Measurements from ENCODE around the gene ZNF536. TPM values are rescaled to one million over a fixed set of nuclear protein-coding genes. Genes with fewer than 3 reads are reported as not detected.

The ZNF536 gene
- total and polyA plus RNA-seq, 12 donors = 2.3 to 10.8 (median 6.4) TPM

DNA sequence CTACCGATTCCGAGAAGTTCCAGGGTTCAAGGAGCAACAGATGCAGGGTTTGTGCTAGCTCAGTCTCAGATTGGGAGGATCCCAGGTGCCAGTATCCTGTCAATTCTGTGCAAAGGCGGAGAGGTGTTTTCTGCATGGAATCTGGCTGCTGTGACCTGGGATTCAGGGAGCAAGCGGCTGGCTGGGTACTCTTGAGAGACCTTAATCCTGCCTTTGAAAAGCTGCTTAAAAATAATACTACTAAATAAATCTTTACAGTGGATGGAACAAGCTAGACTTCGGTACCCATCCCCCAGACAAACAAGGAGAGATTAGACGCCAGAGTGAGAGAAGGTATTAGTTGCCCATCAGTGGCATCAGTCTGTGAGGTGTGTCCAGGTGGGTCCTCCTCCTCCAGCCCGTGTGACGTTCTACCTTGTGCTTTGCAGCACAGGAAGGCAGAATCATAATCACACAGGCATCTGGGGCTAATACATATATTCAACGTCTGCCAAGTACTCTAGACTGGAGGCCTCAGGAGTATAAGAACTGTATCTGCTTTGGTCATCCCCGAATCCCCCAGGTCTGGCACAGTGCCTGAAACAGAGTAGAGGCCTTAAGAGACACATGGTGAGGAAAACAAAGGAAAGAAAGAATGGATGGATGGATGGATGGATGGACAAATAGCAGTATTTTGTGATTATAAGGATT is 230.6 kb downstream of the ZNF536 start:
- WGBS, 4 donors = 79 to 89% (median 81%) methylated on average over 8 to 10 of the region's 10 CpGs
- H3K36me3 ChIP-seq (replicated peaks in 1 of 2) = no peaks in the 10 kb centered on the region
- intact Hi-C loops (cut with DNase I) = no loop called here
- no peak for DNase-seq
- H3K4me3 ChIP-seq = no peak overlapping the region
- no peaks in the 10 kb centered on the region for H3K4me1 ChIP-seq (replicated peaks in 1 of 2)
- H3K27ac ChIP-seq = no peak overlapping the region
- no peaks in the 10 kb centered on the region for H3K27me3 ChIP-seq
- TF ChIP-seq POLR2A (IDR thresholded peaks at IDR 0.05) (no peak), CTCF (IDR thresholded peaks at IDR 0.05) (no peak)
- no peaks in the 10 kb centered on the region for H3K9me3 ChIP-seq (replicated peaks in 1 of 3)

DNA sequence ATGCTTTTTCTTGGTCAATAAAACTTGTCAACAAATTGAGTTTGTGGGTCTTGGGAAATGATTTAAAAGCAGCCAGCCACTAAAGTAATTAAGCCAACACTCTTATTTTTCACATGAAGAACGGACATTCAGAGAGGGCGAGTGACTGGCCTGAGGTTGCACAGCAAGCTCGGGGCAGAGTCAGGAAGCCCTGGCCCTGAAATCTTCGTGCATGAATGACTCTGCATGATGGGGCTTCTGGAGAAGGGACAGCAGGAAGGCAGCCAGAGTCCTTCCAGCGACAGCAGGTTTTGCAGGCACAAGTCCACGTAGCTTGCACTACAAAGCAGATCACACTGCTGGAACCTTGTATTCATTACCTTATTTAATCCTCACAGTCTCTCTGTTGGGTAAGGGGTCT is 232.5 kb downstream of the ZNF536 start:
- intact Hi-C loops (cut with DNase I) = no loop called here
- Histone ChIP-seq H3K9me3 (replicated peaks in 1 of 3) (no peaks in the 10 kb centered on the region), H3K4me3 (no peak overlapping the region), H3K36me3 (replicated peaks in 1 of 2) (no peaks in the 10 kb centered on the region), H3K27ac (no peak overlapping the region), H3K4me1 (replicated peaks in 1 of 2) (no peaks in the 10 kb centered on the region), H3K27me3 (no peaks in the 10 kb centered on the region)
- no peak for TF ChIP-seq CTCF (IDR thresholded peaks at IDR 0.05)
- TF ChIP-seq POLR2A (IDR thresholded peaks at IDR 0.05) = no peak
- no peak for DNase-seq
- 78 to 81% (median 80%) methylated on average over 6 of the region's 6 CpGs for WGBS, 4 donors

- no peaks in the 10 kb centered on the region for H3K9me3 ChIP-seq (replicated peaks in 1 of 3)
- intact Hi-C loops (cut with DNase I) = no loop called here
- no peak for DNase-seq
- H3K36me3 ChIP-seq (replicated peaks in 1 of 2) = no peaks in the 10 kb centered on the region
- no peak for TF ChIP-seq POLR2A (IDR thresholded peaks at IDR 0.05)
- no peaks in the 10 kb centered on the region for H3K27me3 ChIP-seq
- no peak overlapping the region for H3K4me3 ChIP-seq
- 81 to 94% (median 86%) methylated on average over 3 of the region's 3 CpGs for WGBS, 4 donors
- H3K4me1 ChIP-seq (replicated peaks in 1 of 2) = no peaks in the 10 kb centered on the region
- no peak overlapping the region for H3K27ac ChIP-seq
Observed at GRCh38 chr19:30605333-30605732, 233.1 kb downstream of the ZNF536 start.

DNA sequence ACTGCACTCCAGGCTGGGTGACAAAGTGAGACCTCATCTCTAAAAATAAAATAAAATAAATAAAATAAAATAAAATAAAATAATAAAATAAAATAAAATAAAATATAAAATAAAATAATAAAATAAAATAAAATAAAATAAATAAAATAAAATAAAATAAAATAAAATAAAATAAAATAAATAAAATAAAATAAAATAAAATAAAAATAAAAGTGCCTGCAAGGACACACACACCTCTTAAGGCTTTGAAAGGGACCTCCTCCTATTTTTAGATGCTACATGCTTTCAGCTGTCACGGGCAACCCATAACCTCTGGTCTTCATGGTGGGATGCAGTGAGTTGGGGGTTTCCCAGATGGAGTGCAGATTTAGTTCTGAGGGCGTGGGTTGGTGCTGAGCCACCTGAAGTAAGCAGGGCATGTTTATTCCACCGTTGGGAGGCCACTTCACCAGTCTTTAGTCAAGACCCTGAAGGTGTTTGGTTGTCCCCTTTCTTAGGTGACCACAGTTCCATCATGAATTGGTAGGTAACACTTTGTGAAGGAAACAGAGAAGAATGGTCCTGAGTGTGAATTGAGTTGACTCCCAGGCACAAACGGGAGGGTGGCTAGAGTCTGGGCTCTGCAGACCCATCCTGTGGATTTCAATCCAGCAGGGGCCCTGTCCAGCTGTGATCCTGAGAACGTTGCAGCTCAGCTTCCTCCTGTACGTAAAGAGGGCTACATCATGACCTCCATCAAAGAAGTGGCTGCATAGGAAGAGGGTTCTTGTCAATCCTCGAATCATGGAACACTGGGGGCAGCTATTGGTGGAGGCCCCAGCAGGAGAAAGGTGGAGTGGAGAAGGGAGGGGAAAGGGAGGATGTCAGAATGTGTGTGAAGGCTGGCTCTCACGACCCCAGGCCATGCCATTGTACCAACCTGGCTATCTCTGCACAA is 234.2 kb downstream of the ZNF536 start:
- intact Hi-C loops (cut with DNase I) = no loop called here
- Histone ChIP-seq H3K27me3 (no peaks in the 10 kb centered on the region), H3K4me3 (no peak overlapping the region), H3K27ac (no peak overlapping the region), H3K9me3 (replicated peaks in 1 of 3) (no peaks in the 10 kb centered on the region), H3K36me3 (replicated peaks in 1 of 2) (no peaks in the 10 kb centered on the region), H3K4me1 (replicated peaks in 1 of 2) (no peaks in the 10 kb centered on the region)
- DNase-seq = no peak
- TF ChIP-seq CTCF (IDR thresholded peaks at IDR 0.05) = no peak
- no peak for TF ChIP-seq POLR2A (IDR thresholded peaks at IDR 0.05)
- WGBS, 4 donors = 69 to 85% (median 78%) methylated on average over 8 of the region's 8 CpGs
